RPMI8226 (cell line): ENCODE measurements around the gene PPP1R1B.

ENCODE experiments used
- DNase-seq: peaks from one replicate; pipeline ENCODE4 v3.0.0-alpha.2; 2015

Gene PPP1R1B

DNA sequence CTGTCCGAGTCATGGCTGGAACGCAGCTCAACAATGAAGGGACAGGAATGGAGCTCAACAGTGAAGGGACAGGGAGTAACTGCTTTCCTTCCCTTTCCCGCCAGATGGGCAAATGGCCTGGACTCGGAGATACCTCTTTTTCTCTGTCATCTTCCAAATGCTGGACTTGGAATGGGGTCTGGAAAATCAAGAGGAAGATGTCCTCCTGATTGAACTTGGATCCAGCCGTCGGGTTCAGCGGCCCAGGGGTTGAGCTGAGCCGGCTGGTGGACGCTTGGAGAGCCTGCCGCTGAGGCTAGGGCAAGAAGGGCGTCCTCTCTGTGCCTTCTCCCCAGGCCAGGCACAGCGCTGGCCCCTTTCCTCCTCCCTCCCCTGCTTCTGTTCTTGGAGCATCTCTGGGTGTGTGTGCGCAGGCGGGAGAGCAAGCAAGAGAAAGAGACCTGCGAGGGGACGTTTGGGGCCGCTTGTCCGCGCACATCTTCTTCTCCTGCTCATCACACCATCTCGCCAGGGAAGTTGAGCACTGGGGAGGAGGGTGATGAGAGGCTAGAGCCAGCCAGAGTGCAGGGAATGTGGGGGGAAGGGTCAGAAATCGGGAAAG lies 25.7 kb upstream of the PPP1R1B start:
- DNase-seq, result no peak

- DNase-seq, result no peak
These were observed 24.8 kb upstream of the PPP1R1B start for GRCh38 chr17:39601758-39602532.

DNA sequence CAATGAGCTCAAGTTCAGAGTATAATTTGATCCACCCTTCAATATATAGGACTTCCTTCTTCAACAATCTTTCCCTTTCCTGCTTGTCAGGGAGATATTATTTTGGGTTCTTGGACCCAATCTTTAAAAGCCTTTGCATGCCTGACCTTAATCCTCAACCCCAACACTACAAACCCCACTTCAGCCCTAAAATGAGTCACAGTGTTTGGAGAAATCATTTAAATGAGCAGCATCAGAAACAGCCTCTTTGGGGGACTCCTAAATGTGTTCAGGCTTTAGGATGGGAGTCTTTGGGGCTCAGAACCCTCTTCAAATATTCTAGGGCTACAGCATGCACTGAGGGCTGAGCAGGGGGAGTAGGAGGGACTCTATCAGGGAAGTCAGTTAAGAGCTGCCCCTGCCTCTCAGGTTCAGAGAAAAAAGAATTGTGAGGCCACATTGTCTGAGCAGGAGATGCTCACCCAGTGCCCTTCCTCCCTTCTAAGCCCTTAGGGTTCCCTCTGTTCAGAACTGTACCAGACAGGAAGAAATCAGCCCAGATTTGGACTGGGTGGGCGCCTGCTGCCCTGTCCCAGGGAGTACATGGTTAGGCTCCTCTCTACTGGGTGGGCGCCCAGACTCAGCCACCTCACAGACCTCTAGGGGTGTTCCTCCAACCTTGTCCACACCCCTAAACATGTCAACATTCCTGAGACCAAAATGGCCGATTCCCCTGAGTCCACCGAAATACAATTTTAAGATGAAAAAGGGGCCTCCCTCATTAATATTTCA lies 24.0 kb upstream of the PPP1R1B start:
- DNase-seq, result no peak

DNA sequence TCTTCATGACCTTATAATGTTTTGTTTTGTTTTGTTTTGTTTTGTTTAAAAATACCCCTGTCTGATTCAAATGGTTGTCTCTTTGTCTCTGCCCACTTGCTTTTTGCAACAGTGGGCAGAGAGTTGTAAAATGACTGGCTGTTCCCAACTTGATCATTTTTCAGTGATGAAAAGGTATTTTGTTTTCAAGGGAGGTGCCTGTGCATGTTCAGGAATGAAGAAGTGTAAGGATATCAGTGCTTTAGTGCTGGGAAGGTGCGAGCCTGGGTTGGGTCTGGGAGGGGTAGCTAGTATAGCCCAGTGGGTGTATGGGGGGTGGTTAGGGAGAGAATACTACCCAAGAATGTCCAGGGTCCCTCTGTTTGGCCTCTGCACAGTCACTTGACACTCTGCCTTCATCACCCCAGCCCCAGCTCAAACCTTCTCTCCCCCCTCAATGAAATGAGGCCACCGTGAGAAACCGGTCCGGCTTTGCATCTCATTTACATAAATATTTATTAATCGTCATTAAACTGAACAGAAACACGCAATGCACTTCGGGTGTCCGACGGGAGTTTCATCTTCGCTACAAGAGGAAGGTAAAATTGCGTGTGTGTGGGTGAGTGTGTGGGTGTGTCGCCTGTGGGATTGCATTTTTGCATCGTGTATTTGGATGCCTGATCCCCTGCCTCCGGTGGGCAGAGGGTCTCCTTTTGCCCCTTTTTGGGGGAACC lies 23.3 kb upstream of the PPP1R1B start:
- DNase-seq, result no peak

DNA sequence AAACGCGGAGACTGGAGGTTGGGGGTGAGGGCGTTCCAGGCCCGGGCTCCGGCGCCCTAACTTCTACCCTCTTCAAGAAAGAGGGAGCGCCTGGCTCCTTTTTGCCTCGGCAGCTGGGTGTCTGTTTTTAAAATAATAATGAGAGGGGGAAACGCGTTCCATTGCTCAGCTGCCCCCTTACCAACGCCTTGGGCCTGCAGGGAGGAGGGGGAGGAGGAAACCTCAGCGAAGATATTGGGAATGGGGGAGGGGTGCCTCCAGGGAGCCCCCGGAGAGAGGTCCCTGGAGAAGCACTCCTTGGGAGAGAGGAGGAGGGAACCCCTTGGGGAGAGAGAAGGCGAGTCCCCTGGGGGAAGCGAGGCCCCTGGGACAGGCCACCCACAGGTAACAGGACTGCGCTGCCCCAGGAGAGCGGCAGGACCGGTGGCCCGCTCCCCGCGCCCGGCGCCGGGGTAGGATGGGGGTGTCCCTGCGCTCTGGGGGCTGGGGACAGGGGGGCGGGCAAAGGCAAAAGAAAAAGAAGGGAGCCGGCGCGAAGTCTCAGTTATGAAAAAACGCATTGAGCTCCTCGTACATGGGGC lies 21.8 kb upstream of the PPP1R1B start:
- no peak for DNase-seq

- no peak for DNase-seq
These were observed 21.0 kb upstream of the PPP1R1B start for GRCh38 chr17:39605492-39606433.

DNA sequence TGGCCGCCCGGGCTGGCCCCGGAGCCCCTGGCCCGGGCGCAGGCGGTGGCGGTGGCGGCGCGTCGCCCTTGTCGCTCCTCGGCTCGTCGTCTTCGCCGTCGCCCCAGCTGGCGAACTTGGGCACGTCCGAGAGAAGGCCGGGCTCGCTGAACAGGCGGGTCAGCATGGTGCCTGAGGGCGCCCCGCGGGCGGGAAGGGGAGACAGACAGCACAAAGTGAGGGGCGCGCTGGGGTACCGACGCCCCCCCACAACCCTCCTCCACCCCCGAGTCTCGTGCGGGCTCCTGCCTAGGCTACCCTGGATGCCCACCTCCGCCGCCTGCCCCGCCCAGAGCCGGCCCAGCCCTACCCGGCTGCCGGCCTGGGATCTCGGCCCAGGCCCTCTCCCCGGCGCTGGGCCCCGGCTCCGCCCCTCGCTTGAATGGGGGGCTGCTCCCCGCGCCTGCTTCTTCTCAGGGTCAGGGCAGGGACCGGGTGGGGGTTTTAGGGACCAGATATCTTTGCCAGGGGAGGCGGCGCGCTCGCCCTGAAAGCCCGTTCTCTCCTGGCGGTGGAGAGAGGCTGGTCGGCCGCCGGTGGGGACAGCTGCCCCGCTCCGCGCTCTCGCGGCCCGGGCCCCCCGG lies 20.2 kb upstream of the PPP1R1B start:
- DNase-seq, result no peak

DNA sequence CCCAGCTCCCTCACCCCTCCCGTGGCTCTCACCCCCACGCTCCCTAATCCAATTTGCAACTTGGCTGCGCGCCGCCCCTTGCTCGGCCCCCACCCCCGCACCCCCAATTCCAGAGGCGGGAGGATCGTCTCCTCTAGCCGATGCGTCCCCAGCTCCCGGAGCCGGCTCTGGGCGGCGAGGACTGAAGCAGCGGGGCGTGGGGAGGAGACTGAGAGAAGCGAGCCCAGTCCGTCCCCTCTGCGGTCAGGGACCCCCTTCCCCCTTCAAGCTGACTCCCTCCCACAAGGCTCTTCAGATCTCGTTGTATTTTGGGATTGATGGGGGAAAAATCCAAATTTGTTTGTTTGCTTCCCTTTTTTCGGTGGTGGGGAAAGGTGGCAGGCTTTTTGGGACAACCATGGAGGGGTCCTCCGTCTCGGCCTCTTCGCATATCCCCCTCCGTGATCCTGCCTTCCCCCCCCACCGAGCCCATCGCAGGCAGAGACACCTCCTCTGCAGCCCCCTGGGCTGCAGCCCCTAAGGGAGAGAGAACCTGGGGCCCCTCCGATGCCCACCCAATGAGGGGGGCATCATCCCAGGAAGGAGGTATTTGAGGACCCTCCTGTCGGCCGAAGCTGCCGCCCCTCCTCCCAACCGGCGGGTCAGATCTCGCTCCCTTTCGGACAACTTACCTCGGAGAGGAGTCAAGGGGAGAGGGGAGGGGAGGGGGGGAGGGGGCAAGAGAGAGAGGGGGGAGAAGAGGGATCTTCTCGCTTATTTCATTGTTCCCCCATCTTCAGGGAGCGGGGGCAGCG lies 19.5 kb upstream of the PPP1R1B start:
- DNase-seq, result no peak

- no peak for DNase-seq
These were observed 19.0 kb upstream of the PPP1R1B start, which contains the start of gene NEUROD2 for GRCh38 chr17:39607851-39608130. Gene NEUROD2, minus strand, starts transcription at chr17:39607920. Its CDS starts 1,321 bp downstream, at chr17:39606599.

- DNase-seq, result no peak
These were observed 18.4 kb upstream of the PPP1R1B start for GRCh38 chr17:39608142-39608981.

DNA sequence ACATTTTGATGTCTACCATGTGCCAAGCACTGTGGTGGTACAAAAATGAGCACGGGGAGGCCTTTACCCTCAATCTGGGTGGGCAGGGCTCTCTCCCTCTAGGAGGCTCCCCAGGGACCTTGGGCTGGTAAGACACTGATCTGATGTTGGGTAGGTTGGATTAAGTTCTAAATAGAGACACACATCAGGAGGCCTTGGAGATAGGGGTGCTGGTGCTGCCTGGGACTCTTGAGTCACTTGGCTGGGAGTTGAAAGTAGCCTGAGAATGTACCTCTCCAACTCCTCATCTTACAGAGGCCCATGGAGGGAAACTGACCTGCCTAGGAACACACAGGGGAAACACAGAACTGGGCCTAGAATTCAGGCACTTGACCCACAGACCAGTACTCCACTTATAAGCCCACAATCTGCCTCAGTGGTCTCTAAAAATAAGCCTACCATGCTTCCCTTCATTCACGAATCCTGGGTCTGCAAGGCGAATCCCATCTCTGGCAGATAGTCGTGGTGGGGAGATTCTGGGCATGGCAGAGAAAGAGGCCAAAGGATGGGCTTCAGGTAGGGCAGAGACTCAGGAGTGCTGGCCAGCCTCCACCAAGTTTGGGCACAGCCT lies 17.2 kb upstream of the PPP1R1B start:
- no peak for DNase-seq

- no peak for DNase-seq
These were observed 15.2 kb upstream of the PPP1R1B start for GRCh38 chr17:39611401-39612112.

- no peak for DNase-seq
These were observed 14.4 kb upstream of the PPP1R1B start for GRCh38 chr17:39612291-39612894.

DNA sequence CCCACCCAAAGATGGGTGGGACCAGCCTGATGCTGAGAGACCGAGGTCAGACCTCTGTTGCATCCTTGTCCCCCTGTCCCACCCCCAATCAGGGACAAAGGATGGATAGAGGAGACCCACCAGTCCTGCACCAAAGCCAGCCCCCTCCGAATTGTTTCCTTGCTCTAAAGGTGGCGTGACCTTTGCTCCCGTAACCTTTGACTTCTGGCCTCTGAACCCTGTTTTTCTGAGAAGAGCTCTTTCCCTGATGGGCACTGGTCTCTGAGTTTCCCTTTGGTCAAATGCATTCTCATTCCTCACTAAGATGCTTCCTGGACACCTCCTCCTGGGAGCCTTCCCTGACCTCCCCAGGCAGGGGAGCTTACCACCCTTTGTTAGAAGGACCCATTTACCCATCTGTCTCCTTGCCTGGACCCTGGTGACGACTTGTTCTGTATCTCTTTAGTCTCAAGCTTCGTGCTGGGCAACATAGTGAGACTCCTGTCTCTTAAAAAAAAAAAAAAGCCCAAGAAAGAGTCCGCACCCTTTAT lies 13.8 kb upstream of the PPP1R1B start:
- DNase-seq, result no peak

GRCh38 chr17:39614545-39615157 lies 12.1 kb upstream of the PPP1R1B start:
- no peak for DNase-seq

- DNase-seq, result no peak
These were observed 11.3 kb upstream of the PPP1R1B start for GRCh38 chr17:39615434-39615833.

DNA sequence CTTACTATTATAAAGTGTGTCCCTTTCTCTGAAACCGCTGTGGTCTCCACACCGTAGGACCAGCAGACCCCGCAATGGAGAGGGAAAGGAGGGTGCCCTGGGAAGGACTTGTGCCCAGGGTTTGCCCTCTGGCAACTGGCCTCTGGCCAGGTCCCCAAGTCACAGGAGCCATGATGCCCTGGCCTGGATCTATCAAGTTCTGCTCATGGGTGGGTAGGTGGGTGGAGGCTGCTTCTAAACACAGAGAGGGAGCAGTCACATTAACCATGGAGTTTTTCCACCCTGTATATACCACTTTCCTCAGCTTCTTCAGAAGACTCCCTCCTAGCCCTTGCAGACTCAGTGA lies 9.7 kb upstream of the PPP1R1B start:
- DNase-seq, result no peak
